Amygdala (tissue), 56 donors: ENCODE measurements around the gene EDNRA.

ENCODE experiments used
- DNase-seq, 56 donors: peaks; one replicate each; lab custom pipeline; 2025; lab: John Stamatoyannopoulos, UW

EDNRA gene

DNA sequence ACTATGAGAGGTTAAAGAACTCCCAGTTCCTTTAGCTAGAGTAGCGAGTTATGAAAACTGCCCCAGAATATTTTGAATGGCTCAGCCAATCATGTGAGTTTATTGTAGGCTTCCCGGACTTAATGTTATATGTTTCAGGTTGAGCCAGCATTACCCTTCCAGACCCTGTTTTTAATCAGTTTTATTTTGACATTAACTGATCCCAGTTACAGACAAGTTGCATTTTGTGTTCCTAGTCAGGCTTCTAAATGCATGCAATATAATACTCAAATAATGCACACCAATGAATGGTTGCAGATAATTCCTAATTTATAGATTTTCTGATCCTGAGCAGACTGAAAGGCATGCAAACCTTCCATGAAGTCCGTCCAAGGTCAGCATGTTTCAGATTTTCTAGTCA lies 57.8 kb downstream of the EDNRA start:
- DNase-seq = no peak

DNA sequence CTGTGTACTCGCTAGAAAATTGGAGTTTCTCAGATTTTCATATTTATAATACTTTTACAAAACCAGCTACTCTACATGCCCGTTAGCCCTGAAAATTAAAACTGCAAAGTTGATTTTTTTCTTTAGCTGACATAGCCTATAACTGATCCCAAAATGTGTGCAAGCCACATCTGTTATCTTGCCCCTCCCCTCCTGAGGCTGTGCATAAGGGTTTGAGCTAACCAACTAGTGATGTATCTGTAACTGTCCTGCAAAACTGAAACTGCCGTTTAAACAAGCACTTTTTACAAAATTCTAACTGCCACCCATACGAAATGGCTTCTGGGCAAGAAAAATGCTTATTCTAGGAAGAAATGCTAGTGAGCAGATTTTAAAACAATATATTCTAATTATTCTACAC lies 59.1 kb downstream of the EDNRA start:
- no peak for DNase-seq

GRCh38 chr4:147542229-147542990 lies 61.5 kb downstream of the EDNRA start:
- no peak for DNase-seq

- no peak for DNase-seq
Observed at GRCh38 chr4:147543034-147543433, 62.1 kb downstream of the EDNRA start.

DNA sequence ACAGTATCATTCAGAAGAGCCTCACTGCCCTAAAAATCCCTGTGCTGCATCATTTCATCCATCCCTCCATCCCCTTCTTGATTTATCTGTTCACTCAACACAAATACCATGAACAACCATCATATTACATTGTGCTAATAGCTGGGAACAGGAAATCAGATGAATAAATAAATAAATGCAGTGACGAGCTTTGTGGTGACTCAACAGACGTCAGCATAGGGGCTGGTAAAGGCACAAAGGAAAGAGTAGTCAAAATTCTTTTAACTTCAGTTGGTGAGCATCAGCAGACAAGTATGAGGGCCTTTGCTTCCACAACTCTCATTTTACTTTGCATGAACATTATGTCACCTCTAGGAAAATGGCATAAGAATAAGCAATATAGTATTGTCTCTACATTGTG lies 65.5 kb downstream of the EDNRA start:
- no peak for DNase-seq

GRCh38 chr4:147547314-147548056 lies 66.6 kb downstream of the EDNRA start:
- no peak for DNase-seq

DNA sequence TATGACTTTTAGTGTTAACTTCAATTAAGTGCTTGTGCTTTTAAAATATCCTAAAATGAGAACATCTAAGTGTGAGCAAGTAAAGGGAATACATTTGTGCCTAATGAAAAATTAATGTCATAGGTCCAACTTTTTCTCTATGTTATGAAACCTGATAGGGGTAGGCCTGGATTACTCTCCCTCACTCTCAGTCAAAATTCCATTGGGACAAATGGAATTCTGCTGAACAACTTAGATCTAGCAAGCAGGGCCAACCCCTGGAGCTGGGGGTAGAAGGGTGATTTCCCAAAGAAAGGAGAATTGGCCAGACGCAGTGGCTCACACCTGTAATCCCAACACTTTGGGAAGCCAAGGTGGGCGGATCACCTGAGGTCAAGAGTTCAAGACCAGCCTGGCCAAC lies 67.4 kb downstream of the EDNRA start:
- DNase-seq = no peak

- DNase-seq = no peak
Observed at GRCh38 chr4:147550626-147551246, 69.8 kb downstream of the EDNRA start.

DNA sequence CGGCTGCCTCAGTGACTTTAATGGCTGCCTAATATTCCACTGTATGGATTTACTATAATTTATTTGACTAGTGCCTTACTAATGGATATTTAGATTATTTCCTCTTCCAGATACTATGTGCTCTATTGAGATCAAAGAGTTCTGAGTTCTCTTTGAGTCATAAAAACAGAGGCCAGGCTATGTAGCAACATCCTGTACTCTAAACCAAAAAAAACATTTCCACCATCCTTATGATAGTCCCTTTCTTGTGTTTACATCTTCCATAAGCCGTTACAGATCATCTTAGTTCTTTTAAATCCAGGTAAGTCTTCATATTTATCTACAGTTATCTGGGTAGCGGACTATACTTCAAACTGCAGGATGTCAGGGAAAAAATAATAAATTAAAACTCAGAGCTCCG lies 79.7 kb downstream of the EDNRA start:
- DNase-seq = no peak

- no peak for DNase-seq
Observed at GRCh38 chr4:147566762-147567161, 85.9 kb downstream of the EDNRA start.

- no peak for DNase-seq
Observed at GRCh38 chr4:147567276-147567675, 86.4 kb downstream of the EDNRA start.

GRCh38 chr4:147570616-147571015 lies 89.7 kb downstream of the EDNRA start:
- DNase-seq = no peak

DNA sequence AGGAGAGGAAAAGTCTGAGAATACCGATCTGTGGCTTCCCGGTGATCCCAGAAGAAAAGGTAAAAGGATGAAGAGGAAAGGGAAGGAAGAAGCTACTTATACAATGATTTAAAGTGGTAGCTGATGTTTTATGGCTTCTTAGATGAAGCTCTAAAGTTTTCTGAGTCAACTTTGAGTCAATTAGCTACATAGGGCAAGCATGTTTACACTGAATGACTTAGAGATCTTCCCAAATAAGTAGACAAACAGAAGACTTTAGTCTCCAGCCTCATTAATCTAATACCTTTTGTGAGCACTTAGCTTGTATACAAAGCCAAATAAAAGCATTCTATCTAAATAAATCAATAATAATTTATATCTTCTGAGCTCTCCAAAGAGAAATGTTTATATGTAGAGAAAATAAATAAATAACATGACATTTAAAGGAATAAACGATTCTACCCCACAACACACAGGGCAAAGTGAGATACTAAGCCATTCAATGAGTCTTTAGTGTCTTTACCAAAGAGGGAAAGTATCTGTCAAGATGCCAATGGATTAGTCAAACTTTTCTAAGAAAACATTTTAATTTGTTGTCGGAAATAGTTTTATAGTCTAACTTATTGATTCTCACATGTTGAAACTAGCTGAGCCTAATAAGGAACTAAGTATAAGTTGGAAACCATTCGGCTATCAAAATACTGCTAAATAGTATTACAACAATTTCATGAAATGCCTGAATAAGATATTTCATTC lies 90.3 kb downstream of the EDNRA start:
- no peak for DNase-seq

DNA sequence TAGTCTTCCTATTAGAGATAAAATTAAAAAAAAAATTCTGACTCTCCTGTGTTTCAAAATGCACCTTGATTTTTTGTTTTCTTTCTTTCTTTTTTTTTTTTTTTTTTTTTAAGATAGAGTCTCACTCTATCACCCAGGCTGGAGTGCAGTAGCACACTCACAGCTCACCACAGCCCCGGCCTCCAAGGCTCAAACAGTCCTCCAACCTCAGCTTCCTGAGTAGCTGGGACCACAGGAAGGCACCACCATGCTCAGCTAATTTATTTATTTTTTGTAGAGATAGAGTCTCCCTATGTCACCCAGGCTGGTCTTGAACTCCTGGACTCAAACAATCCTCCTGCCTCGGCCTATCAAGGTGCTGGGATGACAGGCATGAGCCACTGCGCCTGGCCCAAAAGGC lies 95.2 kb downstream of the EDNRA start:
- no peak for DNase-seq

GRCh38 chr4:147578051-147578476 lies 97.2 kb downstream of the EDNRA start:
- no peak for DNase-seq

GRCh38 chr4:147578593-147578992 lies 97.7 kb downstream of the EDNRA start:
- DNase-seq = no peak

DNA sequence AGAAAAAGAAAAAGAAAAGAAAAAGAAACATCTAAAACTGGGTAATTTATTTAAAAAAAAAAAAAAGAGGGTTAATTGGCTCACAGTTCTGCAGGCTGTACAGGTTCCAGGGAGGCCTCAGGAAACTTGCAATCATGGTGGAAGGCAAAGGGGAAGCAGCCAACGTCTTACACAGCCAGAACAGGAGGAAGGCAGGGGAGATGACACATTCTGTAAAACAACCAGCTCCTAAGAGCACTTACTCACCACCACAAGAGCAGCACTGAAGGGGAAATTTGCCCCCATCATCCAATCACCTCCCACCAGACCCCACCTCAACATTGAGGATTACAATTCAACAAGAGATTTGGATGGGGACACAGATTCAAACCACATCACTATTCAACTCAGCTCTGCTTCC lies 99.5 kb downstream of the EDNRA start:
- no peak for DNase-seq

- DNase-seq = no peak
Observed at GRCh38 chr4:147581606-147582350, 100.9 kb downstream of the EDNRA start.

DNA sequence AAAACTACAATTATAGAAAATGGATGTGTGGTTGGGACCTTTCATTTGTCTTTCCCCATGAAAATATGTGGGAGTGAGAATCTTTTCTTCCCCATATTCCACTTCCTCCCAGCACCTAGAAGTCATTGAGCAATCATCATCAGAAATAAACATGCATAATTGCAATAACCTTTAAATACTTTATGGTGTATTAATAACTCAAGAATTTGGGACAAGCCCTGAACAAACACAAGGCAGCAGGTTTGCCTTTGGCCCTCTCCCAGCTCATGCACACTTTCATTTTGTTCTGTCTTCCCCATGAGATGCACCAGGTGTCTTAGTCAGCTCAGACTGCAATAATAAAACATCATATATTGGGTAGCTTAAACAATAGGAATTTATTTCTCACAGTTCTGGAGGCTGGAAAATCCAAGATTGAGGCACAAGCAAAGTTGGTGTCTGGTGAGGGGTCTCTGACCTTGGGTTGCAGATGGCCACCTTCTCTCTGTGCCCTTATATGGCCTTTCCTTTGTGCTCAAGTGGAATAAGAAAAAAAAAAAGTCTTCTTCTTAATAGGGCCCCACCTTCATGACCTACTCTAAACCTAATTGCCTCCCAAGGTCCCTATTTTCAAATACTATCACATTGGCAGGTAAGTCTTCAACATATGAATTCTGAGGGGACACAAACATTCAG lies 101.6 kb downstream of the EDNRA start:
- DNase-seq = no peak

GRCh38 chr4:147583876-147584275 lies 103.0 kb downstream of the EDNRA start:
- no peak for DNase-seq
